ENCODE results near the gene MESD. TPM values are rescaled to one million over a fixed set of nuclear protein-coding genes. Genes with fewer than 3 reads are reported as not detected.

Gene MESD
- total RNA-seq, 1 donor from 2014 or later = 24.2 TPM

GRCh38 chr15:80997692-80998091 lies 8.1 kb upstream of the MESD start:
- ATAC-seq (no peak), DNase-seq (no peak)
- Histone ChIP-seq H3K27ac (no peak overlapping the region), H3K4me3 (no peak overlapping the region), H3K4me1 (peaks cover 16% of the 10 kb centered on the region), H3K27me3 (ENCODE audit: low read depth) (no peaks in the 10 kb centered on the region), H3K36me3 (peaks cover under 1% of the 10 kb centered on the region), H3K9me3 (no peaks in the 10 kb centered on the region)
- TF ChIP-seq, protein P1, sequence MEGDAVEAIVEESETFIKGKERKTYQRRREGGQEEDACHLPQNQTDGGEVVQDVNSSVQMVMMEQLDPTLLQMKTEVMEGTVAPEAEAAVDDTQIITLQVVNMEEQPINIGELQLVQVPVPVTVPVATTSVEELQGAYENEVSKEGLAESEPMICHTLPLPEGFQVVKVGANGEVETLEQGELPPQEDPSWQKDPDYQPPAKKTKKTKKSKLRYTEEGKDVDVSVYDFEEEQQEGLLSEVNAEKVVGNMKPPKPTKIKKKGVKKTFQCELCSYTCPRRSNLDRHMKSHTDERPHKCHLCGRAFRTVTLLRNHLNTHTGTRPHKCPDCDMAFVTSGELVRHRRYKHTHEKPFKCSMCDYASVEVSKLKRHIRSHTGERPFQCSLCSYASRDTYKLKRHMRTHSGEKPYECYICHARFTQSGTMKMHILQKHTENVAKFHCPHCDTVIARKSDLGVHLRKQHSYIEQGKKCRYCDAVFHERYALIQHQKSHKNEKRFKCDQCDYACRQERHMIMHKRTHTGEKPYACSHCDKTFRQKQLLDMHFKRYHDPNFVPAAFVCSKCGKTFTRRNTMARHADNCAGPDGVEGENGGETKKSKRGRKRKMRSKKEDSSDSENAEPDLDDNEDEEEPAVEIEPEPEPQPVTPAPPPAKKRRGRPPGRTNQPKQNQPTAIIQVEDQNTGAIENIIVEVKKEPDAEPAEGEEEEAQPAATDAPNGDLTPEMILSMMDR (IDR thresholded peaks at IDR 0.05) = no peak
- intact Hi-C loops (cut with DNase I) = no loop called here

DNA sequence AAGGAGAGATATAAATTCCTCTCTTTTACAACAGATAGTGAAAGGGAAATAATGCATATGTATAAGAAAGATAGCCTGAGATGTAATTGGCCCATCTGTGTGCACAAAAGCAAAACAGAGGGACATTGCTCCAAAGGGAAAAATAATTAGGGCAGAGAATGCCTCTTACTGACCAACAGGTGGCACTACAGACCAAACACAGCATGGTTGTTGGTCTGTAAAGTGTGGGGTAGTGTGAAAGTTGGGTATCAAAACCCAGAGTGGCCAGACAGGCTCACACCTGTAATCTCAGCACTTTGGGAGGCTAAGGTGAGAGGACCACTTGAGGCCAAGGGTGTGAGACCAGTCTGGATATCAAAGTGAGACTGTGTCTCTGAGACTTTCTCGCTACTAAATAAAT lies 6.6 kb upstream of the MESD start:
- H3K27ac ChIP-seq = no peak overlapping the region
- intact Hi-C loops (cut with DNase I) = no loop called here
- H3K4me3 ChIP-seq = no peak overlapping the region
- peaks cover 15% of the 10 kb centered on the region for H3K4me1 ChIP-seq
- no peak for ATAC-seq
- H3K9me3 ChIP-seq = no peaks in the 10 kb centered on the region
- DNase-seq = no peak
- no peaks in the 10 kb centered on the region for H3K27me3 ChIP-seq (ENCODE audit: low read depth)
- no peaks in the 10 kb centered on the region for H3K36me3 ChIP-seq
- TF ChIP-seq, protein P1 (IDR thresholded peaks at IDR 0.05) = peak; percentile 53

DNA sequence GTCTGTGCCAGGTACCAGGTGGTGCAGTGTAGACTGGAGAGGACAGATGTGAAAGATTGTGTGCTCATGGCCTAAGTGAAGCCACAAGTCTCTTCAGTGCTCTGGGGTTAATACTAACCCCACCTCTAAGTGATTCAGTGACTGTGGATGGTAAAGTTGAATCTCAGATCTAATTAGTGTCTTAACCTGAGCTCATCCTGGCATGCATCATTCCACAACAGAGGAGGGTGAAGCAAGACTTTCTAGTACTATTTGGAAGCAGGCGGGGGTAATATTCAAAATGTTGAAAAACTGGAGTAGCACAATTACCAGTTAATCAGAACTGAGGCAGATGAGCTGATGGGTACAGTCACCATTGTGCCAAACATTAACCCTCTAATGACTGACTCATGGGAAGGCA lies 2.8 kb upstream of the MESD start:
- Histone ChIP-seq H3K9me3 (no peaks in the 10 kb centered on the region), H3K4me3 (no peak overlapping the region), H3K4me1 (peaks cover 33% of the 10 kb centered on the region), H3K36me3 (no peaks in the 10 kb centered on the region), H3K27ac (no peak overlapping the region), H3K27me3 (ENCODE audit: low read depth) (no peaks in the 10 kb centered on the region)
- TF ChIP-seq, protein P1 (IDR thresholded peaks at IDR 0.05) = no peak
- no peak for DNase-seq
- no peak for ATAC-seq
- intact Hi-C loops (cut with DNase I) = no loop called here

GRCh38 chr15:80992006-80992405 lies 2.4 kb upstream of the MESD start:
- Histone ChIP-seq H3K27ac (no peak overlapping the region), H3K4me3 (no peak overlapping the region)

DNA sequence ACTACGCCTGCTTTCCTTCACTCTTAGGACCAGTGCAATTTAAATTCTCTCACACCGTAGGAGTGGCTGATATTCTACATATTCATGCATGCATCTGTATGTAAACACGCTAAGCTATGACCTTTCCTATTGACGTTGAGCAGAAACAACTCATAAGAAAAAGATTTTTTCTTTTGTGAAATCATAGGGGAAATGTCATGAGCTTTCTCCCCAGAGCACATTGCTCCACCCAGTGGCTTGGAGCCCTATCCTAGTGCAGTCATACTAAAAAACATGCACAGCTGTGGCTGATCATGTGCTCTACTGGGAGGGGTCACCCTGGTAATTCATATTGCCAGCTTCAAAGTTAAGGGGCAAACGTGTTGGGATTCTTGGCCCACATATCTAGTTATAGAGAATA lies 1.8 kb upstream of the MESD start:
- no peaks in the 10 kb centered on the region for H3K27me3 ChIP-seq (ENCODE audit: low read depth)
- peak overlapping the region; percentile 25 for H3K27ac ChIP-seq
- no peaks in the 10 kb centered on the region for H3K36me3 ChIP-seq
- ATAC-seq (peak in 1 of 2 donors; percentile 41), DNase-seq (no peak)
- no peak overlapping the region for H3K4me3 ChIP-seq
- TF ChIP-seq, protein P1 (IDR thresholded peaks at IDR 0.05) = no peak
- H3K9me3 ChIP-seq = no peaks in the 10 kb centered on the region
- intact Hi-C loops (cut with DNase I) = no loop called here
- peaks cover 43% of the 10 kb centered on the region for H3K4me1 ChIP-seq

More at GRCh38 chr15:80992006-80992405, 2.4 kb upstream of the MESD start:
- Histone ChIP-seq H3K36me3 (no peaks in the 10 kb centered on the region), H3K27me3 (ENCODE audit: low read depth) (no peaks in the 10 kb centered on the region), H3K4me1 (peaks cover 38% of the 10 kb centered on the region), H3K9me3 (no peaks in the 10 kb centered on the region)
- TF ChIP-seq, protein P1 (IDR thresholded peaks at IDR 0.05) = no peak
- intact Hi-C loops (cut with DNase I) = no loop called here
- DNase-seq (no peak), ATAC-seq (no peak)

DNA sequence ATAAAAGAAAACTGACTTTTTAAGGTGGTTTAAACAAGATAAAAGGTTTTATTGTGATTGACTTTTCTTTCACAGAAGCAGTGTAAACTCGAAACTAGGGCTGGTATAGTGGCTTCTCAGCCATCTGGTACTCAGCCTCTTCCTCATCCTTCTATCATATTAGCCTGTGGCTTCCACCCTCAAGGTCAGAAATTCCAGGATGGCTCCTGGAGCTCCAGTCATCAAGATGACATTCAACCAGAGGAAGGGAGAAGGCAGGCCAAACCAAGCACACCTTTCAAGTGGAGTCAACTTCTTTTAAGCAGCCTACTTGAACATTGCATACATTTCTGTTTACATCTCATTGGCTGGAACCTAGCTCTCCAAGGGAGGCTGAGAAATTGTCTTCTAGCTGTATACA lies 1.3 kb upstream of the MESD start:
- no peak for DNase-seq
- TF ChIP-seq, protein P1 (IDR thresholded peaks at IDR 0.05) = no peak
- H3K27me3 ChIP-seq (ENCODE audit: low read depth) = no peaks in the 10 kb centered on the region
- H3K27ac ChIP-seq = peak overlapping the region; percentile 25
- no peaks in the 10 kb centered on the region for H3K9me3 ChIP-seq
- H3K4me1 ChIP-seq = peaks cover 48% of the 10 kb centered on the region
- intact Hi-C loops (cut with DNase I) = no loop called here
- no peak overlapping the region for H3K4me3 ChIP-seq
- H3K36me3 ChIP-seq = peaks cover 1% of the 10 kb centered on the region
- no peak for ATAC-seq
